ENCODE data around the gene IGFALS. TPM values are rescaled to one million over a fixed set of nuclear protein-coding genes. Genes with fewer than 3 reads are reported as not detected.
A peak's percentile ranks its signal among the peaks of the same experiment; 100 is the strongest.

IGFALS gene
- total and polyA plus RNA-seq, 11 donors, result 0.12 to 0.38 (median 0.23) TPM; not detected in 8

- no peak overlapping the region for H3K4me3 ChIP-seq
- peaks cover 2 to 43% (median 20%) of the 10 kb centered on the region in 12 donors for H3K4me1 ChIP-seq
- intact Hi-C loops (cut with DNase I), result no loop called here
- ATAC-seq (no peak), DNase-seq (peak in 1 of 5 donors; percentile 24)
- H3K27me3 ChIP-seq, result no peaks in the 10 kb centered on the region
- 87 to 91% (median 87%) methylated on average over 13 to 14 of the region's 14 CpGs for WGBS, 4 donors
- peaks cover 0 to 50% (median 35%) of the 10 kb centered on the region in 9 donors for H3K36me3 ChIP-seq
- H3K9me3 ChIP-seq, result no peaks in the 10 kb centered on the region
- TF ChIP-seq CTCF (IDR thresholded peaks at IDR 0.05) (no peak), POLR2A (IDR thresholded peaks at IDR 0.05) (no peak)
- H3K27ac ChIP-seq, result no peak overlapping the region
Measured at GRCh38 chr16:1785846-1786170, 7.7 kb downstream of the IGFALS start.

- Histone ChIP-seq H3K9me3 (no peaks in the 10 kb centered on the region), H3K4me1 (peaks cover 2 to 49% (median 25%) of the 10 kb centered on the region in 12 donors)
- peak; percentile 7 to 48 (median 24) for DNase-seq
Measured at GRCh38 chr16:1784977-1785845, 8.3 kb downstream of the IGFALS start.

GRCh38 chr16:1782408-1783264 is 10.9 kb downstream of the IGFALS start, which contains the start of the genes NUBP2 and SPSB3:
Gene NUBP2, plus strand, starts transcription at chr16:1782960. Its CDS starts 61 bp downstream, at chr16:1783021.
Gene SPSB3, minus strand, starts transcription at chr16:1782571. Its CDS starts 1,088 bp downstream, at chr16:1781483.
- H3K27me3 ChIP-seq, result no peaks in the 10 kb centered on the region

More at GRCh38 chr16:1784977-1785845, 8.3 kb downstream of the IGFALS start:
- intact Hi-C loops (cut with DNase I), result loop anchor here in 1 of 10 donors (5.0 kb wide), 2 partner anchors 157 to 473 kb away; partner anchors contain the start of gene MSRB1
- Histone ChIP-seq H3K4me3 (no peak overlapping the region), H3K36me3 (peaks cover 0 to 52% (median 36%) of the 10 kb centered on the region in 9 donors), H3K27ac (no peak overlapping the region), H3K27me3 (no peaks in the 10 kb centered on the region)
- 89 to 92% (median 90%) methylated on average over 17 to 26 of the region's 26 CpGs for WGBS, 4 donors
- ATAC-seq, result no peak
- TF ChIP-seq CTCF (IDR thresholded peaks at IDR 0.05), result no peak
- no peak for TF ChIP-seq POLR2A (IDR thresholded peaks at IDR 0.05)

More at GRCh38 chr16:1782408-1783264, 10.9 kb downstream of the IGFALS start, which contains the start of the genes NUBP2 and SPSB3:
- intact Hi-C loops (cut with DNase I), result loop anchor here in 2 of 10 donors (1.0 to 5.0 kb wide), 4 partner anchors 9 to 470 kb away; partner anchors contain the start of genes HAGH (in 1 of the 2), MRPS34 (in 1 of the 2) and MSRB1 (in 1 of the 2)
- H3K4me1 ChIP-seq, result peaks cover 2 to 56% (median 28%) of the 10 kb centered on the region in 12 donors
- H3K36me3 ChIP-seq, result peaks cover 0 to 51% (median 33%) of the 10 kb centered on the region in 9 donors
- peak within 1 kb of the TSS; percentile 58 to 94 (median 88) for H3K27ac ChIP-seq
- DNase-seq (peak; percentile 100), ATAC-seq (peak; percentile 93 to 98 (median 96))
- WGBS, 4 donors, result 0 to 1% (median 0%) methylated on average over 70 to 102 of the region's 102 CpGs
- TF ChIP-seq CTCF (IDR thresholded peaks at IDR 0.05), result peak in 2 of 12 donors; percentile 10 to 15
- peak; percentile 80 to 93 for TF ChIP-seq POLR2A (IDR thresholded peaks at IDR 0.05)
- no peaks in the 10 kb centered on the region for H3K9me3 ChIP-seq
- peak within 1 kb of the TSS; percentile 75 to 100 (median 95) for H3K4me3 ChIP-seq

Data from heart left ventricle (tissue), 16 donors.